GM12878 (cell line): ENCODE measurements around the gene TOMM5. TPM values are rescaled to one million over a fixed set of nuclear protein-coding genes. Genes with fewer than 3 reads are reported as not detected.

Experiments
- ATAC-seq: fragments of 200-7000 bp; cut with Tn5 transposase; 3 replicates; pipeline ENCODE4 v1.9.1; 2020; ENCODE audit warnings: mild to moderate bottlenecking, moderate library complexity
- BruUV-seq: library from RNA; stranded (reverse); fragments of 400-500 nt; replicated peaks from 2 replicates; lab custom pipeline; 2021; lab: Mats Ljungman, UMichigan
- CTCF ChIA-PET: fragments of 300-600 bp; sonication (Branson Sonifier 250); formaldehyde crosslinking; extraction: SDS; loops from one replicate; lab custom pipeline; 2021; ENCODE audit warnings: inconsistent platforms; lab: Yijun Ruan, JAX
- POLR2A ChIA-PET: fragments of 350-600 bp; formaldehyde crosslinking; extraction: SDS; loops from one replicate; lab custom pipeline; 2021; ENCODE audit warnings: inconsistent platforms; lab: Charles Lee
- RAD21 ChIA-PET: fragments of 300-600 bp; sonication (Branson Sonifier 250); formaldehyde crosslinking; loops from one replicate; lab custom pipeline; 2023; ENCODE audit warnings: antibody characterized with exemption; ENCODE audit not compliant: unreplicated experiment; lab: Charles Lee
- SMC1A ChIA-PET: fragments of 300-600 bp; sonication (Branson Sonifier 250); formaldehyde crosslinking; loops from one replicate; lab custom pipeline; 2023; ENCODE audit not compliant: unreplicated experiment, uncharacterized antibody; lab: Charles Lee
- DNase-seq: peaks from one replicate; pipeline ENCODE4 v3.0.0-alpha.2; 2011; ENCODE audit warnings: low read depth, low spot score
- FAIRE-seq: peaks from 3 replicates; lab custom pipeline; 2011; peaks lifted over from hg19 to GRCh38; lab: Jason Lieb, UNC
- H2AFZ ChIP-seq: 2 replicates; pipeline ENCODE4 v1.6.0; 2011; ENCODE audit warnings: low read depth, low read length, control low read depth; ENCODE audit not compliant: control insufficient read depth
- H3K27ac ChIP-seq: 2 replicates; pipeline ENCODE4 v1.5.1; 2011; ENCODE audit warnings: control low read depth; ENCODE audit not compliant: control insufficient read depth, insufficient read depth
- H3K27me3 ChIP-seq, 2 experiments: replicated peaks in 1 of 2; 2 replicates each; pipeline versions ENCODE4 v1.6.0 to v1.6.1; 2011; ENCODE audit warnings: low read length in 1 of 2; ENCODE audit not compliant: control insufficient read depth in 2 of 2, insufficient read depth in 2 of 2
- H3K36me3 ChIP-seq, 2 experiments: 2 replicates each; pipeline ENCODE4 v1.5.1; 2011; ENCODE audit warnings: low read length in 1 of 2; ENCODE audit not compliant: control insufficient read depth in 2 of 2, insufficient read depth in 2 of 2
- H3K4me1 ChIP-seq: 2 replicates; pipeline ENCODE4 v1.6.1; 2011; ENCODE audit warnings: mild to moderate bottlenecking, low read length, moderate library complexity, mixed read lengths; ENCODE audit not compliant: control insufficient read depth, insufficient read depth
- H3K4me2 ChIP-seq: 2 replicates; pipeline ENCODE4 v1.6.0; 2011; ENCODE audit warnings: control low read depth; ENCODE audit not compliant: control insufficient read depth, insufficient read depth
- H3K4me3 ChIP-seq: fragments of 200-600 bp; sonication (generic); 2 replicates; pipeline ENCODE4 v1.5.1; 2016
- H3K79me2 ChIP-seq: 2 replicates; pipeline ENCODE4 v1.6.0; 2011; ENCODE audit warnings: low read length; ENCODE audit not compliant: control insufficient read depth, insufficient read depth
- H3K9ac ChIP-seq: 2 replicates; pipeline ENCODE4 v1.8.0; 2011; ENCODE audit warnings: low read length, control low read depth, mixed read lengths; ENCODE audit not compliant: control insufficient read depth, insufficient read depth
- H3K9me3 ChIP-seq: replicated peaks from 3 replicates; pipeline ENCODE4 v1.5.1; 2011; ENCODE audit warnings: mild to moderate bottlenecking, low read length; ENCODE audit not compliant: control insufficient read depth, insufficient read depth
- H4K20me1 ChIP-seq: 2 replicates; pipeline ENCODE4 v1.6.0; 2011; ENCODE audit not compliant: control insufficient read depth, insufficient read depth
- BRCA1 ChIP-seq: IDR thresholded peaks from 2 replicates; pipeline ENCODE4 v1.6.1; 2011; ENCODE audit warnings: low read depth, low read length, improper control_type of control experiment
- CBFB ChIP-seq: IDR thresholded peaks from 2 replicates; pipeline ENCODE4 v1.6.1; 2016; ENCODE audit warnings: antibody characterized with exemption, low read depth
- E2F4 ChIP-seq: IDR thresholded peaks from 2 replicates; pipeline ENCODE4 v1.6.1; 2012; ENCODE audit warnings: low read depth, low read length, improper control_type of control experiment
- E4F1 ChIP-seq: fragments of 450-650 bp; IDR thresholded peaks from 2 replicates; pipeline ENCODE4 v1.6.1; 2018; ENCODE audit warnings: borderline replicate concordance, mild to moderate bottlenecking; ENCODE audit not compliant: partially characterized antibody
- ESRRA ChIP-seq: IDR thresholded peaks from 2 replicates; pipeline ENCODE4 v1.6.1; 2012; ENCODE audit warnings: mild to moderate bottlenecking, low read length, improper control_type of control experiment
- HDAC6 ChIP-seq: fragments of 200-600 bp; sonication (generic); IDR thresholded peaks from one replicate; pipeline ENCODE4 v1.8.0; 2017; ENCODE audit warnings: antibody characterized with exemption; ENCODE audit not compliant: unreplicated experiment
- KLF5 ChIP-seq: fragments of 450-650 bp; IDR thresholded peaks from 2 replicates; pipeline ENCODE4 v1.6.1; 2014; ENCODE audit warnings: mild to moderate bottlenecking; ENCODE audit not compliant: partially characterized antibody
- MEF2B ChIP-seq: fragments of 450-650 bp; IDR thresholded peaks from 2 replicates; pipeline ENCODE4 v1.6.1; 2018; ENCODE audit warnings: mild to moderate bottlenecking, moderate library complexity; ENCODE audit not compliant: partially characterized antibody, poor library complexity, severe bottlenecking
- NFIC ChIP-seq: IDR thresholded peaks from 2 replicates; pipeline ENCODE4 v1.6.1; 2012; ENCODE audit warnings: low read depth, mild to moderate bottlenecking, inconsistent platforms, low read length, moderate library complexity
- NR2C1 ChIP-seq: fragments of 450-650 bp; IDR thresholded peaks from 2 replicates; pipeline ENCODE4 v1.6.1; 2017; ENCODE audit warnings: antibody characterized with exemption, mild to moderate bottlenecking, moderate library complexity
- SIN3A ChIP-seq: IDR thresholded peaks from 2 replicates; pipeline ENCODE4 v1.6.1; 2012; ENCODE audit warnings: low read depth, low read length, improper control_type of control experiment
- SMC3 ChIP-seq: IDR thresholded peaks from 2 replicates; pipeline ENCODE4 v1.6.1; 2011; ENCODE audit warnings: low read length, improper control_type of control experiment, borderline replicate concordance
- ZBTB4 ChIP-seq: fragments of 450-650 bp; formaldehyde crosslinking; IDR thresholded peaks from 2 replicates; pipeline ENCODE4 v1.4.0; 2022; ENCODE audit warnings: mild to moderate bottlenecking, moderate library complexity
- ZNF217 ChIP-seq: fragments of 450-650 bp; IDR thresholded peaks from 2 replicates; pipeline ENCODE4 v1.6.1; 2017; ENCODE audit warnings: antibody characterized with exemption, mild to moderate bottlenecking
- WGBS: methylation state at CpG from one replicate; pipeline ENCODE4 v1.1.6; 2016; ENCODE audit warnings: low lambda C conversion rate; ENCODE audit not compliant: insufficient replicate concordance, insufficient coverage; ENCODE audit errors: missing lambda C conversion rate; 5-methylcytosine and 5-hydroxymethylcytosine counted together
- in situ Hi-C: fragments of 300-500 bp; cut with MboI; formaldehyde crosslinking; loops from 9 replicates; pipeline ENCODE4 v1.14.3; 2018; ENCODE audit warnings: mixed read lengths
- intact Hi-C: fragments of 100-400 bp; cut with micrococcal nuclease; formaldehyde crosslinking; loops from one replicate; pipeline ENCODE4 v1.14.2; 2022; ENCODE audit not compliant: unreplicated experiment
- polyA plus RNA-seq, 11 experiments: library from polyadenylated mRNA; depleted of rRNA in 4 of 11; unstranded in 6 of 11; stranded (reverse) in 5 of 11; fragments of >200 nt; fragmentation: Nextera tagmentation in 4 of 11; fragmentation: Illumina TruSeq in 1 of 11; extraction: Ambion mirVana in 4 of 11; extraction: Trizol in 1 of 11; gene quantifications; 1 replicate in 1 of 11; 2 replicates in 10 of 11; pipeline versions ENCODE4 v1.2.1 to v1.2.3, GENCODE V29; 2011 to 2016; ENCODE audit warnings: inconsistent platforms in 2 of 11, missing spikeins in 2 of 11, low read depth in 1 of 11
- total RNA-seq, 4 experiments: library from RNA; depleted of rRNA in 3 of 4; stranded (reverse); fragments of >200 nt in 3 of 4; fragmentation: Illumina TruSeq in 1 of 4; extraction: Trizol in 1 of 4; gene quantifications; 2 replicates each; pipeline versions ENCODE4 v1.2.1 to v1.2.3, GENCODE V29; 2013 to 2021
- TF ChIP-seq, protein P1 (sequence below): fragments of 450-650 bp; IDR thresholded peaks from 2 replicates; pipeline ENCODE4 v1.6.1; 2016; ENCODE audit warnings: mild to moderate bottlenecking

TOMM5 gene
- total and polyA plus RNA-seq, 10 of the 15 experiments (the other 5 are each of a cell fraction or from before 2014, with no cell fraction given) = 152 to 1,143 (median 351) TPM

GRCh38 chr9:37593883-37594448 lies 1.6 kb upstream of the TOMM5 start:
- RAD21 ChIA-PET = interaction anchor here (0.7 to 1.9 kb wide), 3 partner anchors 108 to 170 kb away, joined by 4 to 5 read pairs (median 5); partner anchors contain the start of gene POLR1E
- Histone ChIP-seq H2AFZ (peak overlapping the region; percentile 93), H3K4me3 (0 out of 2 replicates have a peak overlapping the region, but pooled peaks have one; percentile 43), H3K79me2 (peaks cover 39% of the 10 kb centered on the region), H3K9me3 (no peaks in the 10 kb centered on the region), H3K36me3 (no peaks in the 10 kb centered on the region; a peak in 2 of 4 replicates), H3K4me2 (peak overlapping the region; percentile 81), H4K20me1 (0 out of 2 replicates have a peak, but pooled peaks cover 4% of the 10 kb centered on the region), H3K27ac (no peak overlapping the region), H3K27me3 (no peaks in the 10 kb centered on the region), H3K4me1 (peaks cover 8% of the 10 kb centered on the region), H3K9ac (no peak overlapping the region)
- intact Hi-C loops = loop anchor here (2.0 to 10.0 kb wide), 4 partner anchors 62 to 311 kb away; partner anchors contain the start of gene SLC25A51
- SMC1A ChIA-PET = interaction anchor here (1.3 to 1.6 kb wide), 2 partner anchors 15 to 309 kb away, joined by 3 read pairs; no protein-coding TSS in a partner anchor
- DNase-seq = no peak
- WGBS = 82% methylated on average over 6 of the region's 6 CpGs
- BruUV-seq = no TSS peak
- FAIRE-seq = no peak
- POLR2A ChIA-PET = interaction anchor here (0.8 to 1.6 kb wide), 2 partner anchors 107 to 109 kb away, joined by 3 to 4 read pairs; partner anchors contain the start of gene POLR1E
- in situ Hi-C loops = loop anchor here (5.0 kb wide), 1 partner anchor 112 kb away; no protein-coding TSS in a partner anchor
- no peak for ATAC-seq
- CTCF ChIA-PET = interaction anchor here (0.7 to 8.4 kb wide), 8 partner anchors 9 to 113 kb away, joined by 3 to 55 read pairs (median 4); partner anchors contain the start of genes FBXO10 and POLR1E
- no peak for TF ChIP-seq E2F4
- no peak for TF ChIP-seq ZNF217
- TF ChIP-seq E4F1 = no peak
- TF ChIP-seq ZBTB4 (CRISPR knock-in tag) = no peak
- TF ChIP-seq BRCA1 = no peak
- TF ChIP-seq NR2C1 = no peak
- TF ChIP-seq NFIC = no peak
- no peak for TF ChIP-seq CBFB
- TF ChIP-seq SIN3A = no peak
- no peak for TF ChIP-seq HDAC6
- no peak for TF ChIP-seq ESRRA
- no peak for TF ChIP-seq SMC3
- TF ChIP-seq, protein P1, sequence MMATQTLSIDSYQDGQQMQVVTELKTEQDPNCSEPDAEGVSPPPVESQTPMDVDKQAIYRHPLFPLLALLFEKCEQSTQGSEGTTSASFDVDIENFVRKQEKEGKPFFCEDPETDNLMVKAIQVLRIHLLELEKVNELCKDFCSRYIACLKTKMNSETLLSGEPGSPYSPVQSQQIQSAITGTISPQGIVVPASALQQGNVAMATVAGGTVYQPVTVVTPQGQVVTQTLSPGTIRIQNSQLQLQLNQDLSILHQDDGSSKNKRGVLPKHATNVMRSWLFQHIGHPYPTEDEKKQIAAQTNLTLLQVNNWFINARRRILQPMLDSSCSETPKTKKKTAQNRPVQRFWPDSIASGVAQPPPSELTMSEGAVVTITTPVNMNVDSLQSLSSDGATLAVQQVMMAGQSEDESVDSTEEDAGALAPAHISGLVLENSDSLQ = no peak
- no peak for TF ChIP-seq KLF5
- no peak for TF ChIP-seq MEF2B
